Measurements from ENCODE around the gene COPA.

COPA gene

GRCh38 chr1:160354388-160354985, 11.4 kb upstream of the COPA start:
- no peak for TF ChIP-seq ARNTL (CRISPR knock-in tag; IDR thresholded peaks at IDR 0.05; ENCODE audit: borderline replicate concordance, low read depth)
- no peak for TF ChIP-seq BACH2 (CRISPR knock-in tag; IDR thresholded peaks at IDR 0.05; ENCODE audit: borderline replicate concordance)
- TF ChIP-seq ZNF8 (CRISPR knock-in tag; IDR thresholded peaks at IDR 0.05) = no peak
- TF ChIP-seq, protein P1, sequence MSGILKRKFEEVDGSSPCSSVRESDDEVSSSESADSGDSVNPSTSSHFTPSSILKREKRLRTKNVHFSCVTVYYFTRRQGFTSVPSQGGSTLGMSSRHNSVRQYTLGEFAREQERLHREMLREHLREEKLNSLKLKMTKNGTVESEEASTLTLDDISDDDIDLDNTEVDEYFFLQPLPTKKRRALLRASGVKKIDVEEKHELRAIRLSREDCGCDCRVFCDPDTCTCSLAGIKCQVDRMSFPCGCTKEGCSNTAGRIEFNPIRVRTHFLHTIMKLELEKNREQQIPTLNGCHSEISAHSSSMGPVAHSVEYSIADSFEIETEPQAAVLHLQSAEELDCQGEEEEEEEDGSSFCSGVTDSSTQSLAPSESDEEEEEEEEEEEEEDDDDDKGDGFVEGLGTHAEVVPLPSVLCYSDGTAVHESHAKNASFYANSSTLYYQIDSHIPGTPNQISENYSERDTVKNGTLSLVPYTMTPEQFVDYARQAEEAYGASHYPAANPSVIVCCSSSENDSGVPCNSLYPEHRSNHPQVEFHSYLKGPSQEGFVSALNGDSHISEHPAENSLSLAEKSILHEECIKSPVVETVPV (CRISPR knock-in tag; IDR thresholded peaks at IDR 0.05) = no peak
- TF ChIP-seq CSDC2 (CRISPR knock-in tag; IDR thresholded peaks at IDR 0.05) = no peak
- TF ChIP-seq, protein P2, sequence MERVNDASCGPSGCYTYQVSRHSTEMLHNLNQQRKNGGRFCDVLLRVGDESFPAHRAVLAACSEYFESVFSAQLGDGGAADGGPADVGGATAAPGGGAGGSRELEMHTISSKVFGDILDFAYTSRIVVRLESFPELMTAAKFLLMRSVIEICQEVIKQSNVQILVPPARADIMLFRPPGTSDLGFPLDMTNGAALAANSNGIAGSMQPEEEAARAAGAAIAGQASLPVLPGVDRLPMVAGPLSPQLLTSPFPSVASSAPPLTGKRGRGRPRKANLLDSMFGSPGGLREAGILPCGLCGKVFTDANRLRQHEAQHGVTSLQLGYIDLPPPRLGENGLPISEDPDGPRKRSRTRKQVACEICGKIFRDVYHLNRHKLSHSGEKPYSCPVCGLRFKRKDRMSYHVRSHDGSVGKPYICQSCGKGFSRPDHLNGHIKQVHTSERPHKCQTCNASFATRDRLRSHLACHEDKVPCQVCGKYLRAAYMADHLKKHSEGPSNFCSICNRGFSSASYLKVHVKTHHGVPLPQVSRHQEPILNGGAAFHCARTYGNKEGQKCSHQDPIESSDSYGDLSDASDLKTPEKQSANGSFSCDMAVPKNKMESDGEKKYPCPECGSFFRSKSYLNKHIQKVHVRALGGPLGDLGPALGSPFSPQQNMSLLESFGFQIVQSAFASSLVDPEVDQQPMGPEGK (CRISPR knock-in tag; IDR thresholded peaks at IDR 0.05; ENCODE audit: borderline replicate concordance) = no peak
- no peak for TF ChIP-seq ZNF565 (CRISPR knock-in tag; conservative IDR thresholded peaks at IDR 0.05; ENCODE audit: low read depth)
- TF ChIP-seq CREB5 (CRISPR knock-in tag; IDR thresholded peaks at IDR 0.05; ENCODE audit: low read depth) = no peak
- TF ChIP-seq PPARA (CRISPR knock-in tag; IDR thresholded peaks at IDR 0.05; ENCODE audit: borderline replicate concordance) = no peak
- no peak for TF ChIP-seq ZFP3 (CRISPR knock-in tag; IDR thresholded peaks at IDR 0.05)
- no peak for TF ChIP-seq ZC3H10 (CRISPR knock-in tag; IDR thresholded peaks at IDR 0.05)
- TF ChIP-seq, protein P3, sequence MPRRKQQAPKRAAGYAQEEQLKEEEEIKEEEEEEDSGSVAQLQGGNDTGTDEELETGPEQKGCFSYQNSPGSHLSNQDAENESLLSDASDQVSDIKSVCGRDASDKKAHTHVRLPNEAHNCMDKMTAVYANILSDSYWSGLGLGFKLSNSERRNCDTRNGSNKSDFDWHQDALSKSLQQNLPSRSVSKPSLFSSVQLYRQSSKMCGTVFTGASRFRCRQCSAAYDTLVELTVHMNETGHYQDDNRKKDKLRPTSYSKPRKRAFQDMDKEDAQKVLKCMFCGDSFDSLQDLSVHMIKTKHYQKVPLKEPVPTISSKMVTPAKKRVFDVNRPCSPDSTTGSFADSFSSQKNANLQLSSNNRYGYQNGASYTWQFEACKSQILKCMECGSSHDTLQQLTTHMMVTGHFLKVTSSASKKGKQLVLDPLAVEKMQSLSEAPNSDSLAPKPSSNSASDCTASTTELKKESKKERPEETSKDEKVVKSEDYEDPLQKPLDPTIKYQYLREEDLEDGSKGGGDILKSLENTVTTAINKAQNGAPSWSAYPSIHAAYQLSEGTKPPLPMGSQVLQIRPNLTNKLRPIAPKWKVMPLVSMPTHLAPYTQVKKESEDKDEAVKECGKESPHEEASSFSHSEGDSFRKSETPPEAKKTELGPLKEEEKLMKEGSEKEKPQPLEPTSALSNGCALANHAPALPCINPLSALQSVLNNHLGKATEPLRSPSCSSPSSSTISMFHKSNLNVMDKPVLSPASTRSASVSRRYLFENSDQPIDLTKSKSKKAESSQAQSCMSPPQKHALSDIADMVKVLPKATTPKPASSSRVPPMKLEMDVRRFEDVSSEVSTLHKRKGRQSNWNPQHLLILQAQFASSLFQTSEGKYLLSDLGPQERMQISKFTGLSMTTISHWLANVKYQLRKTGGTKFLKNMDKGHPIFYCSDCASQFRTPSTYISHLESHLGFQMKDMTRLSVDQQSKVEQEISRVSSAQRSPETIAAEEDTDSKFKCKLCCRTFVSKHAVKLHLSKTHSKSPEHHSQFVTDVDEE (CRISPR knock-in tag; IDR thresholded peaks at IDR 0.05) = no peak
- TF ChIP-seq SNAI2 (CRISPR knock-in tag; IDR thresholded peaks at IDR 0.05) = no peak
- no peak for TF ChIP-seq ZNF70 (CRISPR knock-in tag; IDR thresholded peaks at IDR 0.05)
- TF ChIP-seq OSR1 (CRISPR knock-in tag; IDR thresholded peaks at IDR 0.05) = no peak
- TF ChIP-seq TOX (CRISPR knock-in tag; IDR thresholded peaks at IDR 0.05; ENCODE audit: borderline replicate concordance) = no peak
- no peak for TF ChIP-seq ISL1 (CRISPR knock-in tag; IDR thresholded peaks at IDR 0.05)
- no peak for TF ChIP-seq RARB (CRISPR knock-in tag; IDR thresholded peaks at IDR 0.05)
- TF ChIP-seq ESRRG (CRISPR knock-in tag; IDR thresholded peaks at IDR 0.05) = no peak
- no peak for TF ChIP-seq GLIS3 (CRISPR knock-in tag; IDR thresholded peaks at IDR 0.05)
- peak; percentile 82 for ATAC-seq

DNA sequence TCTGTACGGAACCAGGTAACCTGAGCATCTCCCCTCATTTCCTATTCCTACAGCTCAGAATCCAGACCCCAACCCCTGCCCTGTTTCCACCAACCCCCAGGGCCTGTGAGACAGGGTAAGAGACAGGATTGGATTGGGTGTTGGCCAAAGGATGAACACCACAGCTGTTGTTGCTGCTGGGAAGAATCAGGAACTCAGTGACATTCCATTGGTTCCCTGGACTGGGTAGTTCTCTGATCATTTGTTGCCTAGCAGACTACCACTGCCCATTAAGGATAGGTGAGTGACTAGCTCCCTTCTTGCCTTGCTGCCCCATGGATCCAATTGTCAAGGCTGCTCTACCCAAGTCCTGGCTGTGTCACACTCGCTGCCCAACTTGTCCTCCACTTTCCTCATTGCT, 10.2 kb upstream of the COPA start:
- ATAC-seq = peak; percentile 82
- no peak for TF ChIP-seq ZC3H10 (CRISPR knock-in tag; IDR thresholded peaks at IDR 0.05)
- no peak for TF ChIP-seq PPARA (CRISPR knock-in tag; IDR thresholded peaks at IDR 0.05; ENCODE audit: borderline replicate concordance)
- no peak for TF ChIP-seq ZNF8 (CRISPR knock-in tag; IDR thresholded peaks at IDR 0.05)
- no peak for TF ChIP-seq CREB5 (CRISPR knock-in tag; IDR thresholded peaks at IDR 0.05; ENCODE audit: low read depth)
- TF ChIP-seq ESRRG (CRISPR knock-in tag; IDR thresholded peaks at IDR 0.05) = no peak
- TF ChIP-seq, protein P2 (CRISPR knock-in tag; IDR thresholded peaks at IDR 0.05; ENCODE audit: borderline replicate concordance) = no peak
- no peak for TF ChIP-seq SNAI2 (CRISPR knock-in tag; IDR thresholded peaks at IDR 0.05)
- no peak for TF ChIP-seq TCF4 (CRISPR knock-in tag; IDR thresholded peaks at IDR 0.05; ENCODE audit: borderline replicate concordance)
- TF ChIP-seq, protein P3 (CRISPR knock-in tag; IDR thresholded peaks at IDR 0.05) = no peak
- no peak for TF ChIP-seq TOX (CRISPR knock-in tag; IDR thresholded peaks at IDR 0.05; ENCODE audit: borderline replicate concordance)
- TF ChIP-seq RARB (CRISPR knock-in tag; IDR thresholded peaks at IDR 0.05) = no peak
- TF ChIP-seq POU6F1 (CRISPR knock-in tag; IDR thresholded peaks at IDR 0.05; ENCODE audit: borderline replicate concordance, low read depth) = no peak
- no peak for TF ChIP-seq ZFP3 (CRISPR knock-in tag; IDR thresholded peaks at IDR 0.05)
- TF ChIP-seq BACH2 (CRISPR knock-in tag; IDR thresholded peaks at IDR 0.05; ENCODE audit: borderline replicate concordance) = no peak
- TF ChIP-seq ISL1 (CRISPR knock-in tag; IDR thresholded peaks at IDR 0.05) = no peak
